Esophagus squamous epithelium (tissue), 5 donors: Measurements from ENCODE around the gene PAX8. TPM values are rescaled to one million over a fixed set of nuclear protein-coding genes. Genes with fewer than 3 reads are reported as not detected.

ENCODE experiments used
- DNase-seq: peaks from one replicate; lab custom pipeline; 2025; lab: John Stamatoyannopoulos, UW
- H3K27ac ChIP-seq, 4 donors: fragments of 200-600 bp; sonication (generic); one replicate each; pipeline ENCODE4 v1.5.1; 2016 to 2019; ENCODE audit warnings: mild to moderate bottlenecking in 1 of 4
- H3K27me3 ChIP-seq, 4 donors: fragments of 200-600 bp; sonication (generic); 1 replicate in 3 of 4; 2 replicates in 1 of 4; pipeline versions ENCODE4 v1.5.1 to v1.6.0; 2017 to 2021; ENCODE audit warnings: antibody characterized with exemption in 1 of 4
- H3K36me3 ChIP-seq, 3 donors: fragments of 200-600 bp; sonication (generic); one replicate each; pipeline ENCODE4 v1.5.1; 2016 to 2019
- H3K4me1 ChIP-seq, 3 donors: fragments of 200-600 bp; sonication (generic); one replicate each; pipeline ENCODE4 v1.5.1; 2017 to 2019
- H3K4me3 ChIP-seq, 4 donors: fragments of 200-600 bp; sonication (generic); 1 replicate in 3 of 4; 2 replicates in 1 of 4; pipeline ENCODE4 v1.5.1; 2016 to 2019; ENCODE audit warnings: mild to moderate bottlenecking in 2 of 4, moderate library complexity in 1 of 4
- H3K9me3 ChIP-seq, 3 donors: fragments of 200-600 bp; sonication (generic); one replicate each; pipeline ENCODE4 v1.5.1; 2016 to 2019
- POLR2A ChIP-seq, 4 donors: fragments of 450-650 bp; IDR thresholded peaks; one replicate each; pipeline ENCODE4 v1.6.1; 2017; ENCODE audit warnings: antibody characterized with exemption in 4 of 4, mild to moderate bottlenecking in 4 of 4, moderate library complexity in 3 of 4
- WGBS, 2 donors: methylation state at CpG; one replicate each; pipeline ENCODE4 v1.1.5; 2018; 5-methylcytosine and 5-hydroxymethylcytosine counted together
- intact Hi-C: fragments of 100-400 bp; cut with DNase I; formaldehyde crosslinking; loops from one replicate; pipeline ENCODE4 v1.15.0; 2022
- total RNA-seq, 4 donors: library from RNA; depleted of rRNA; stranded (reverse); fragments of >200 nt; gene quantifications; one replicate each; pipeline ENCODE4 v1.1.0, GENCODE V29; 2016
- TF ChIP-seq, protein P1 (sequence below), 6 experiments: fragments of 450-650 bp in 4 of 6; fragments of 200-600 bp in 2 of 6; sonication (generic) in 2 of 6; IDR thresholded peaks; one replicate each; pipeline ENCODE4 v1.5.1; 2016 to 2019; ENCODE audit warnings: antibody characterized with exemption in 6 of 6, mild to moderate bottlenecking in 4 of 6, moderate library complexity in 4 of 6
- donor health status: DM: yes; HTN: yes; CAD: no.

PAX8 gene
- total RNA-seq, 4 donors from 2014 or later = 0.32 to 7.6 (median 2.7) TPM

GRCh38 chr2:113226462-113226861 is 52.3 kb downstream of the PAX8 start:
- DNase-seq = no peak
- TF ChIP-seq, protein P1, sequence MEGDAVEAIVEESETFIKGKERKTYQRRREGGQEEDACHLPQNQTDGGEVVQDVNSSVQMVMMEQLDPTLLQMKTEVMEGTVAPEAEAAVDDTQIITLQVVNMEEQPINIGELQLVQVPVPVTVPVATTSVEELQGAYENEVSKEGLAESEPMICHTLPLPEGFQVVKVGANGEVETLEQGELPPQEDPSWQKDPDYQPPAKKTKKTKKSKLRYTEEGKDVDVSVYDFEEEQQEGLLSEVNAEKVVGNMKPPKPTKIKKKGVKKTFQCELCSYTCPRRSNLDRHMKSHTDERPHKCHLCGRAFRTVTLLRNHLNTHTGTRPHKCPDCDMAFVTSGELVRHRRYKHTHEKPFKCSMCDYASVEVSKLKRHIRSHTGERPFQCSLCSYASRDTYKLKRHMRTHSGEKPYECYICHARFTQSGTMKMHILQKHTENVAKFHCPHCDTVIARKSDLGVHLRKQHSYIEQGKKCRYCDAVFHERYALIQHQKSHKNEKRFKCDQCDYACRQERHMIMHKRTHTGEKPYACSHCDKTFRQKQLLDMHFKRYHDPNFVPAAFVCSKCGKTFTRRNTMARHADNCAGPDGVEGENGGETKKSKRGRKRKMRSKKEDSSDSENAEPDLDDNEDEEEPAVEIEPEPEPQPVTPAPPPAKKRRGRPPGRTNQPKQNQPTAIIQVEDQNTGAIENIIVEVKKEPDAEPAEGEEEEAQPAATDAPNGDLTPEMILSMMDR (IDR thresholded peaks at IDR 0.05) = no peak
- TF ChIP-seq POLR2A (IDR thresholded peaks at IDR 0.05) = no peak
- WGBS, 2 donors = 70 to 74% methylated on average over 4 of the region's 4 CpGs
- H3K36me3 ChIP-seq = no peaks in the 10 kb centered on the region
- H3K9me3 ChIP-seq = no peaks in the 10 kb centered on the region
- H3K27me3 ChIP-seq = no peaks in the 10 kb centered on the region
- no peaks in the 10 kb centered on the region for H3K4me1 ChIP-seq
- H3K4me3 ChIP-seq = no peak overlapping the region
- intact Hi-C loops = no loop called here
- H3K27ac ChIP-seq = no peak overlapping the region

- peaks cover 0 to under 1% (median 0%) of the 10 kb centered on the region in 3 donors for H3K4me1 ChIP-seq
These were observed 53.2 kb downstream of the PAX8 start for GRCh38 chr2:113225263-113226259.

GRCh38 chr2:113224647-113225236 is 54.0 kb downstream of the PAX8 start:
- H3K9me3 ChIP-seq = no peaks in the 10 kb centered on the region
- TF ChIP-seq, protein P1 (IDR thresholded peaks at IDR 0.05) = no peak
- TF ChIP-seq POLR2A (IDR thresholded peaks at IDR 0.05) = no peak
- H3K27ac ChIP-seq = no peak overlapping the region
- H3K4me3 ChIP-seq = no peak overlapping the region
- H3K36me3 ChIP-seq = no peaks in the 10 kb centered on the region
- peaks cover 0 to 8% (median 4%) of the 10 kb centered on the region in 3 donors for H3K4me1 ChIP-seq
- 59% methylated on average over 2 of the region's 2 CpGs for WGBS, 2 donors
- DNase-seq = no peak
- no peaks in the 10 kb centered on the region for H3K27me3 ChIP-seq
- intact Hi-C loops = no loop called here

More at GRCh38 chr2:113225263-113226259, 53.2 kb downstream of the PAX8 start:
- Histone ChIP-seq H3K9me3 (no peaks in the 10 kb centered on the region), H3K27ac (no peak overlapping the region), H3K27me3 (no peaks in the 10 kb centered on the region), H3K36me3 (no peaks in the 10 kb centered on the region), H3K4me3 (no peak overlapping the region)
- intact Hi-C loops = no loop called here
- WGBS, 2 donors = 59 to 63% methylated on average over 9 to 11 of the region's 12 CpGs
- no peak for TF ChIP-seq POLR2A (IDR thresholded peaks at IDR 0.05)
- TF ChIP-seq, protein P1 (IDR thresholded peaks at IDR 0.05) = no peak
- no peak for DNase-seq

- intact Hi-C loops = no loop called here
- Histone ChIP-seq H3K9me3 (no peaks in the 10 kb centered on the region), H3K27me3 (no peaks in the 10 kb centered on the region), H3K4me1 (peaks cover 0 to 18% (median 5%) of the 10 kb centered on the region in 3 donors), H3K36me3 (no peaks in the 10 kb centered on the region), H3K27ac (no peak overlapping the region), H3K4me3 (no peak overlapping the region)
- 79 to 95% methylated on average over 1 of the region's 1 CpG for WGBS, 2 donors
- TF ChIP-seq, protein P1 (IDR thresholded peaks at IDR 0.05) = no peak
- TF ChIP-seq POLR2A (IDR thresholded peaks at IDR 0.05) = no peak
- no peak for DNase-seq
These were observed 54.9 kb downstream of the PAX8 start for GRCh38 chr2:113223813-113224212.

GRCh38 chr2:113221846-113222245 is 56.9 kb downstream of the PAX8 start:
- Histone ChIP-seq H3K27ac (no peak overlapping the region), H3K36me3 (no peaks in the 10 kb centered on the region), H3K4me3 (no peak overlapping the region), H3K4me1 (peaks cover 10 to 37% (median 12%) of the 10 kb centered on the region in 3 donors), H3K27me3 (no peaks in the 10 kb centered on the region), H3K9me3 (no peaks in the 10 kb centered on the region)
- intact Hi-C loops = no loop called here
- no peak for DNase-seq
- WGBS, 2 donors = 77 to 81% methylated on average over 6 of the region's 6 CpGs
- TF ChIP-seq, protein P1 (IDR thresholded peaks at IDR 0.05) = no peak
- no peak for TF ChIP-seq POLR2A (IDR thresholded peaks at IDR 0.05)
